ENCODE measurements around the gene CD93.
A peak's percentile ranks its signal among the peaks of the same experiment; 100 is the strongest.

Gene CD93

DNA sequence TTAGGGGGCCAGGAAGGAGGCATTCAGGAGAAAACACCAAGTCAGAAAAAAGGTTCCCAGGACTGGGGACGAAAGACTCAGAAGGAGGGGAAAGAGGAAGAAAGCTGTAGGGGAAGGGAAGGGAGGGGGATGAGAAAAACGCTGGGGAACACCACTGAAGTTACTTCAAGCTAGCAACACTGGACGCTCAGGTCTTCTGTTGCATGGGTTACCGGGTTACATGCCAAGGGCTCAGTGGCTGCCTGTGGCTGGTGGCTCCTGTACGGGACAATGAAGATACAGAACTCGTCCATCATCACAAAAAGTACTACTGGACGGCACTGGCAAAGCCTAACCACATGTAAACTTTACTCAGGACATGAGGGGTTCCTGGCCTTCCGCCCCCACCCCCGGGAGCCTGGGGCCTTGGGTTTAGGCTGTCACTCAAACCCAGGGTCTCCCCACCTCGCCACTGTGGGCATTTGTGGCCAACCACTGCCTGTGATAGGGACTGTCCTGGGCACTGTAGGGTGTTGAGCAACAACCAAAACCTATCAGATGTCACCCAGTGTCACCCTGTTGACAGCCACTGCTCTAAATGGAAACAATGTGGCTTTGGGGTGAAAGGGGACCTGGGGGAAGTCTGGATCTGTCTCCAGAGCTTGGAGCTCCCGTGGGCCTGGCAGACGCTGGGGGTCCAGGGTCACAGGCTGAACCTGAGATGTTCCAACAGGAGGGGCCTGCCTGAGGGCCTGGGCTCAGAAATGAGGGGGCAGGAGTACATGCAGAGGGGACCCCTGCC, 40.3 kb upstream of the CD93 start:
- ATAC-seq: no peak
- no peak for TF ChIP-seq TCF4 (CRISPR knock-in tag; IDR thresholded peaks at IDR 0.05; ENCODE audit: borderline replicate concordance)
- no peak for TF ChIP-seq ARNTL (CRISPR knock-in tag; IDR thresholded peaks at IDR 0.05; ENCODE audit: borderline replicate concordance, low read depth)
- TF ChIP-seq ZNF70 (CRISPR knock-in tag; IDR thresholded peaks at IDR 0.05): no peak
- TF ChIP-seq PPARA (CRISPR knock-in tag; IDR thresholded peaks at IDR 0.05; ENCODE audit: borderline replicate concordance): no peak
- TF ChIP-seq OSR1 (CRISPR knock-in tag; IDR thresholded peaks at IDR 0.05): no peak

DNA sequence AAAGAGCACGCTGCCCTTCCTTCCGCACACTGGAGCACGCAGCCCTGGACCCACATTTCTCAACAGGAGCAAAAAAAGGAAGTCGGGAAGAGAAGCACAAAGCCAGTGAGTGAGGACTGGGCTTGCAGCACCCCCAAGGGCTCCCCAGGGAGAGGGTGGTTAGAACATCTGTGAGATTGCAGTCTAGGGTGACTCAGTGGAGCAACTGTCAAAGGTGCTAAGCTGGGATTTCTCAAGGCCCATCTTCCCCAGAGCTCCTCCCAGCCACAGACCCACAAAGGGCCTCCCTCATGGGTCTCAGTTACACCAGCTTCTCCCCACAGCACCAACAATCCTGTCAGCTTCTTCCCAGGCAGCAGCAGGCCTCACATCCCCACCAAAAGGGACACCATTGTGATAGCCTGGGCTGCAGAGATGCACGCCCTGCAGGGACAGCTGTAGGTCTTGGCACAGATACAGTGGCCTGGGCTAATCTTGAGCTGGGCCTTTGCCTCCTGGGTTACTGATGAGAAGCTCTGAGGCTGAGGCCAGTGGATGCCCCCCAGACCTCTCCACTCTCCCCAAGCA, 39.6 kb upstream of the CD93 start:
- peak; percentile 18; the same call in 1 of the 3 replicates for ATAC-seq
- TF ChIP-seq ZNF8 (CRISPR knock-in tag; IDR thresholded peaks at IDR 0.05): no peak

DNA sequence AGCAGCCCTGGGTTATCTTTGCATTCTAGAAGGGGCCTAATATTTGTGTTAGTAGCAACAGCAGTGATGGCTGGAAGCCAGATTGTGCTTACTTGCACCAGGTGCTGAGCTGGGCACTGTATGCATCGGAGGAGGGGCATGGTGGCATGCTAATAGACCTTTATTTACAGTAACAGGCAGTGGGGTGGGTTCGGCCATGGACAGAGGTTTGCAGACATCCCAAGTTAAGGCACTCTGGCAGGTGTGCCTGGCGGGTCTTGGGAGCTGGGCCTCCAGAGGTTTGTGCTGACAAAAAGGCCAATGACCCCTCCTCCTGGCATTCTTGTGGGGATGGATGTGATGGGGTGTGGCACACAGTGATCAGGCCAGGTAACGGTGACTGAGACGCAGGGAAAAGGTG, 39.0 kb upstream of the CD93 start:
- ATAC-seq: no peak
- TF ChIP-seq TOX (CRISPR knock-in tag; IDR thresholded peaks at IDR 0.05; ENCODE audit: borderline replicate concordance): no peak
- no peak for TF ChIP-seq ZNF70 (CRISPR knock-in tag; IDR thresholded peaks at IDR 0.05)
- TF ChIP-seq ZNF565 (CRISPR knock-in tag; conservative IDR thresholded peaks at IDR 0.05; ENCODE audit: low read depth): no peak
- no peak for TF ChIP-seq ARNTL (CRISPR knock-in tag; IDR thresholded peaks at IDR 0.05; ENCODE audit: borderline replicate concordance, low read depth)
- TF ChIP-seq, protein P1, sequence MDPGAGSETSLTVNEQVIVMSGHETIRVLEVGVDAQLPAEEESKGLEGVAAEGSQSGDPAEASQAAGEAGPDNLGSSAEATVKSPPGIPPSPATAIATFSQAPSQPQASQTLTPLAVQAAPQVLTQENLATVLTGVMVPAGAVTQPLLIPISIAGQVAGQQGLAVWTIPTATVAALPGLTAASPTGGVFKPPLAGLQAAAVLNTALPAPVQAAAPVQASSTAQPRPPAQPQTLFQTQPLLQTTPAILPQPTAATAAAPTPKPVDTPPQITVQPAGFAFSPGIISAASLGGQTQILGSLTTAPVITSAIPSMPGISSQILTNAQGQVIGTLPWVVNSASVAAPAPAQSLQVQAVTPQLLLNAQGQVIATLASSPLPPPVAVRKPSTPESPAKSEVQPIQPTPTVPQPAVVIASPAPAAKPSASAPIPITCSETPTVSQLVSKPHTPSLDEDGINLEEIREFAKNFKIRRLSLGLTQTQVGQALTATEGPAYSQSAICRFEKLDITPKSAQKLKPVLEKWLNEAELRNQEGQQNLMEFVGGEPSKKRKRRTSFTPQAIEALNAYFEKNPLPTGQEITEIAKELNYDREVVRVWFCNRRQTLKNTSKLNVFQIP (CRISPR knock-in tag; IDR thresholded peaks at IDR 0.05; ENCODE audit: borderline replicate concordance, low read depth): no peak
- no peak for TF ChIP-seq ESRRG (CRISPR knock-in tag; IDR thresholded peaks at IDR 0.05)
- TF ChIP-seq PPARA (CRISPR knock-in tag; IDR thresholded peaks at IDR 0.05; ENCODE audit: borderline replicate concordance): no peak
- no peak for TF ChIP-seq BACH2 (CRISPR knock-in tag; IDR thresholded peaks at IDR 0.05; ENCODE audit: borderline replicate concordance)
- no peak for TF ChIP-seq ZNF8 (CRISPR knock-in tag; IDR thresholded peaks at IDR 0.05)
- TF ChIP-seq, protein P2, sequence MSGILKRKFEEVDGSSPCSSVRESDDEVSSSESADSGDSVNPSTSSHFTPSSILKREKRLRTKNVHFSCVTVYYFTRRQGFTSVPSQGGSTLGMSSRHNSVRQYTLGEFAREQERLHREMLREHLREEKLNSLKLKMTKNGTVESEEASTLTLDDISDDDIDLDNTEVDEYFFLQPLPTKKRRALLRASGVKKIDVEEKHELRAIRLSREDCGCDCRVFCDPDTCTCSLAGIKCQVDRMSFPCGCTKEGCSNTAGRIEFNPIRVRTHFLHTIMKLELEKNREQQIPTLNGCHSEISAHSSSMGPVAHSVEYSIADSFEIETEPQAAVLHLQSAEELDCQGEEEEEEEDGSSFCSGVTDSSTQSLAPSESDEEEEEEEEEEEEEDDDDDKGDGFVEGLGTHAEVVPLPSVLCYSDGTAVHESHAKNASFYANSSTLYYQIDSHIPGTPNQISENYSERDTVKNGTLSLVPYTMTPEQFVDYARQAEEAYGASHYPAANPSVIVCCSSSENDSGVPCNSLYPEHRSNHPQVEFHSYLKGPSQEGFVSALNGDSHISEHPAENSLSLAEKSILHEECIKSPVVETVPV (CRISPR knock-in tag; IDR thresholded peaks at IDR 0.05): no peak
- no peak for TF ChIP-seq ZFP30 (CRISPR knock-in tag; IDR thresholded peaks at IDR 0.05)
- TF ChIP-seq OSR1 (CRISPR knock-in tag; IDR thresholded peaks at IDR 0.05): no peak

DNA sequence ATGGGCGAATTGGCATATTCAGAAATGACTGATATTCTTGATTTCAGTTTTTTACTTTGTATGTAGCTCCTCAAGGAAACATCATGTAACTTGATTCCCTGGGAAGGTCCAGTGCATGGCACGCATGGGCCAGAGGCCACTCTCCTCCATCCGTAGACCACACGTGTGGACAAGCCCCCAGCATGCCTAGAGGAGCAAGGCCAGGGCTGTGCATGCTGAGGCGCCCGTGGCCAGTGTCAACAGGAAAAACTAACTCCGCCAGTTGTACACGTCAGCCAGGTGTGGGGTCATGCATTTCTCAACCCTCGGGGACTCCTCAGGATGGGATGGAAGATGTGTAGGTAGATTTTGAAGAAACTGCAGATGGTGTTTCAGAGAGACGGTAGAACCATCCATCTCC, 37.8 kb upstream of the CD93 start:
- TF ChIP-seq, protein P2 (CRISPR knock-in tag; IDR thresholded peaks at IDR 0.05): no peak
- TF ChIP-seq, protein P3, sequence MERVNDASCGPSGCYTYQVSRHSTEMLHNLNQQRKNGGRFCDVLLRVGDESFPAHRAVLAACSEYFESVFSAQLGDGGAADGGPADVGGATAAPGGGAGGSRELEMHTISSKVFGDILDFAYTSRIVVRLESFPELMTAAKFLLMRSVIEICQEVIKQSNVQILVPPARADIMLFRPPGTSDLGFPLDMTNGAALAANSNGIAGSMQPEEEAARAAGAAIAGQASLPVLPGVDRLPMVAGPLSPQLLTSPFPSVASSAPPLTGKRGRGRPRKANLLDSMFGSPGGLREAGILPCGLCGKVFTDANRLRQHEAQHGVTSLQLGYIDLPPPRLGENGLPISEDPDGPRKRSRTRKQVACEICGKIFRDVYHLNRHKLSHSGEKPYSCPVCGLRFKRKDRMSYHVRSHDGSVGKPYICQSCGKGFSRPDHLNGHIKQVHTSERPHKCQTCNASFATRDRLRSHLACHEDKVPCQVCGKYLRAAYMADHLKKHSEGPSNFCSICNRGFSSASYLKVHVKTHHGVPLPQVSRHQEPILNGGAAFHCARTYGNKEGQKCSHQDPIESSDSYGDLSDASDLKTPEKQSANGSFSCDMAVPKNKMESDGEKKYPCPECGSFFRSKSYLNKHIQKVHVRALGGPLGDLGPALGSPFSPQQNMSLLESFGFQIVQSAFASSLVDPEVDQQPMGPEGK (CRISPR knock-in tag; IDR thresholded peaks at IDR 0.05; ENCODE audit: borderline replicate concordance): no peak
- TF ChIP-seq, protein P4, sequence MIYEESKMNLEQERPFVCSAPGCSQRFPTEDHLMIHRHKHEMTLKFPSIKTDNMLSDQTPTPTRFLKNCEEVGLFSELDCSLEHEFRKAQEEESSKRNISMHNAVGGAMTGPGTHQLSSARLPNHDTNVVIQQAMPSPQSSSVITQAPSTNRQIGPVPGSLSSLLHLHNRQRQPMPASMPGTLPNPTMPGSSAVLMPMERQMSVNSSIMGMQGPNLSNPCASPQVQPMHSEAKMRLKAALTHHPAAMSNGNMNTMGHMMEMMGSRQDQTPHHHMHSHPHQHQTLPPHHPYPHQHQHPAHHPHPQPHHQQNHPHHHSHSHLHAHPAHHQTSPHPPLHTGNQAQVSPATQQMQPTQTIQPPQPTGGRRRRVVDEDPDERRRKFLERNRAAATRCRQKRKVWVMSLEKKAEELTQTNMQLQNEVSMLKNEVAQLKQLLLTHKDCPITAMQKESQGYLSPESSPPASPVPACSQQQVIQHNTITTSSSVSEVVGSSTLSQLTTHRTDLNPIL (CRISPR knock-in tag; IDR thresholded peaks at IDR 0.05; ENCODE audit: low read depth): no peak
- TF ChIP-seq ZNF70 (CRISPR knock-in tag; IDR thresholded peaks at IDR 0.05): no peak
- TF ChIP-seq ZC3H10 (CRISPR knock-in tag; IDR thresholded peaks at IDR 0.05): no peak
- no peak for TF ChIP-seq BACH2 (CRISPR knock-in tag; IDR thresholded peaks at IDR 0.05; ENCODE audit: borderline replicate concordance)
- TF ChIP-seq, protein P1 (CRISPR knock-in tag; IDR thresholded peaks at IDR 0.05; ENCODE audit: borderline replicate concordance, low read depth): no peak
- TF ChIP-seq, protein P5, sequence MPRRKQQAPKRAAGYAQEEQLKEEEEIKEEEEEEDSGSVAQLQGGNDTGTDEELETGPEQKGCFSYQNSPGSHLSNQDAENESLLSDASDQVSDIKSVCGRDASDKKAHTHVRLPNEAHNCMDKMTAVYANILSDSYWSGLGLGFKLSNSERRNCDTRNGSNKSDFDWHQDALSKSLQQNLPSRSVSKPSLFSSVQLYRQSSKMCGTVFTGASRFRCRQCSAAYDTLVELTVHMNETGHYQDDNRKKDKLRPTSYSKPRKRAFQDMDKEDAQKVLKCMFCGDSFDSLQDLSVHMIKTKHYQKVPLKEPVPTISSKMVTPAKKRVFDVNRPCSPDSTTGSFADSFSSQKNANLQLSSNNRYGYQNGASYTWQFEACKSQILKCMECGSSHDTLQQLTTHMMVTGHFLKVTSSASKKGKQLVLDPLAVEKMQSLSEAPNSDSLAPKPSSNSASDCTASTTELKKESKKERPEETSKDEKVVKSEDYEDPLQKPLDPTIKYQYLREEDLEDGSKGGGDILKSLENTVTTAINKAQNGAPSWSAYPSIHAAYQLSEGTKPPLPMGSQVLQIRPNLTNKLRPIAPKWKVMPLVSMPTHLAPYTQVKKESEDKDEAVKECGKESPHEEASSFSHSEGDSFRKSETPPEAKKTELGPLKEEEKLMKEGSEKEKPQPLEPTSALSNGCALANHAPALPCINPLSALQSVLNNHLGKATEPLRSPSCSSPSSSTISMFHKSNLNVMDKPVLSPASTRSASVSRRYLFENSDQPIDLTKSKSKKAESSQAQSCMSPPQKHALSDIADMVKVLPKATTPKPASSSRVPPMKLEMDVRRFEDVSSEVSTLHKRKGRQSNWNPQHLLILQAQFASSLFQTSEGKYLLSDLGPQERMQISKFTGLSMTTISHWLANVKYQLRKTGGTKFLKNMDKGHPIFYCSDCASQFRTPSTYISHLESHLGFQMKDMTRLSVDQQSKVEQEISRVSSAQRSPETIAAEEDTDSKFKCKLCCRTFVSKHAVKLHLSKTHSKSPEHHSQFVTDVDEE (CRISPR knock-in tag; IDR thresholded peaks at IDR 0.05): no peak
- TF ChIP-seq ARNTL (CRISPR knock-in tag; IDR thresholded peaks at IDR 0.05; ENCODE audit: borderline replicate concordance, low read depth): no peak
- TF ChIP-seq RARB (CRISPR knock-in tag; IDR thresholded peaks at IDR 0.05): no peak
- no peak for TF ChIP-seq GLIS3 (CRISPR knock-in tag; IDR thresholded peaks at IDR 0.05)
- TF ChIP-seq ESRRG (CRISPR knock-in tag; IDR thresholded peaks at IDR 0.05): no peak
- no peak for TF ChIP-seq OSR1 (CRISPR knock-in tag; IDR thresholded peaks at IDR 0.05)
- no peak for TF ChIP-seq TCF4 (CRISPR knock-in tag; IDR thresholded peaks at IDR 0.05; ENCODE audit: borderline replicate concordance)
- no peak for TF ChIP-seq ZNF565 (CRISPR knock-in tag; conservative IDR thresholded peaks at IDR 0.05; ENCODE audit: low read depth)
- no peak for TF ChIP-seq CSDC2 (CRISPR knock-in tag; IDR thresholded peaks at IDR 0.05)
- no peak for TF ChIP-seq PPARA (CRISPR knock-in tag; IDR thresholded peaks at IDR 0.05; ENCODE audit: borderline replicate concordance)
- TF ChIP-seq ISL1 (CRISPR knock-in tag; IDR thresholded peaks at IDR 0.05): no peak
- no peak for ATAC-seq
